Measurements from ENCODE around the gene ADAP2. TPM values are rescaled to one million over a fixed set of nuclear protein-coding genes. Genes with fewer than 3 reads are reported as not detected.

ADAP2 gene
- total and polyA plus RNA-seq, 2 experiments from 2014 or later = 0.94 TPM

DNA sequence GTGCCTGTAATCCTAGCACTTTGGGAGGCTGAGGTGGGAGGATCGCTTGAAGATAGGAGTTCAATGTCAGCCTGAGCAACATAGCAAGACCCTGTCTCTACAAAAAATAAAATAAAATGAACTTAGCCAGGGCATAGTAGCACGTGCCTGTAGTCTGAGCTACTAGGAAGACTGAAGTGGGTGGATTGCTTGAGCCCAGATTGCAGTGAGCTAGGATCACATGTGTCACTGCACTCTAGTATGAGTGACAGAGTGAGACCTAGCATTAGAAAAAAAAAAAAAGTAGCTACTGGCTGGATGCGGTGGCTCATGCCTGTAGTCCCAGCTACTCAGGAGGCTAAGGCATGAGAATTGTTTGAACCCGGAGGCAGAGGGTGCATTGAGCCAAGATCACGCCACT is 6.0 kb downstream of the ADAP2 start:
- no peaks in the 10 kb centered on the region for H3K4me1 ChIP-seq (ENCODE audit: insufficient read depth)
- H3K27ac ChIP-seq (ENCODE audit: low read depth) = no peak overlapping the region
- Mint-ChIP-seq H3K27me3 (ENCODE audit: insufficient read depth, low read depth, poor library complexity) (peaks cover 27% of the 10 kb centered on the region), H3K4me1 (0 out of 3 replicates have a peak, but pooled peaks cover 2% of the 10 kb centered on the region), H3K27ac (no peak overlapping the region), H3K9me3 (no peaks in the 10 kb centered on the region), H3K4me3 (no peak overlapping the region), H3K36me3 (ENCODE audit: low read depth) (no peaks in the 10 kb centered on the region)
- H3K4me3 ChIP-seq = no peak overlapping the region
- ATAC-seq (no peak), DNase-seq (ENCODE audit: low spot score) (no peak)
- H3K27me3 ChIP-seq (ENCODE audit: insufficient read depth) = peaks cover 21% of the 10 kb centered on the region
- H3F3A ChIP-seq (replicated peaks; ENCODE audit: low read depth) = no peaks in the 10 kb centered on the region
- no peaks in the 10 kb centered on the region for H4K20me1 ChIP-seq (replicated peaks; ENCODE audit: insufficient read depth)
- H3K4me2 ChIP-seq = no peak overlapping the region
- H3K36me3 ChIP-seq (ENCODE audit: insufficient read depth) = no peaks in the 10 kb centered on the region
- no peaks in the 10 kb centered on the region for H3K79me2 ChIP-seq (replicated peaks; ENCODE audit: insufficient read depth)
- 0 out of 2 replicates have a peak, but pooled peaks cover 2% of the 10 kb centered on the region for H3K9me2 ChIP-seq (ENCODE audit: insufficient read depth)
- H2AFZ ChIP-seq = no peak overlapping the region
- TF ChIP-seq, protein P1, sequence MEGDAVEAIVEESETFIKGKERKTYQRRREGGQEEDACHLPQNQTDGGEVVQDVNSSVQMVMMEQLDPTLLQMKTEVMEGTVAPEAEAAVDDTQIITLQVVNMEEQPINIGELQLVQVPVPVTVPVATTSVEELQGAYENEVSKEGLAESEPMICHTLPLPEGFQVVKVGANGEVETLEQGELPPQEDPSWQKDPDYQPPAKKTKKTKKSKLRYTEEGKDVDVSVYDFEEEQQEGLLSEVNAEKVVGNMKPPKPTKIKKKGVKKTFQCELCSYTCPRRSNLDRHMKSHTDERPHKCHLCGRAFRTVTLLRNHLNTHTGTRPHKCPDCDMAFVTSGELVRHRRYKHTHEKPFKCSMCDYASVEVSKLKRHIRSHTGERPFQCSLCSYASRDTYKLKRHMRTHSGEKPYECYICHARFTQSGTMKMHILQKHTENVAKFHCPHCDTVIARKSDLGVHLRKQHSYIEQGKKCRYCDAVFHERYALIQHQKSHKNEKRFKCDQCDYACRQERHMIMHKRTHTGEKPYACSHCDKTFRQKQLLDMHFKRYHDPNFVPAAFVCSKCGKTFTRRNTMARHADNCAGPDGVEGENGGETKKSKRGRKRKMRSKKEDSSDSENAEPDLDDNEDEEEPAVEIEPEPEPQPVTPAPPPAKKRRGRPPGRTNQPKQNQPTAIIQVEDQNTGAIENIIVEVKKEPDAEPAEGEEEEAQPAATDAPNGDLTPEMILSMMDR (conservative IDR thresholded peaks at IDR 0.05; ENCODE audit: low read depth in 2 of 2) = no peak
- no peak for TF ChIP-seq CREB1 (CRISPR knock-in tag; IDR thresholded peaks at IDR 0.05; ENCODE audit: low read depth)
- TF ChIP-seq, protein P2, sequence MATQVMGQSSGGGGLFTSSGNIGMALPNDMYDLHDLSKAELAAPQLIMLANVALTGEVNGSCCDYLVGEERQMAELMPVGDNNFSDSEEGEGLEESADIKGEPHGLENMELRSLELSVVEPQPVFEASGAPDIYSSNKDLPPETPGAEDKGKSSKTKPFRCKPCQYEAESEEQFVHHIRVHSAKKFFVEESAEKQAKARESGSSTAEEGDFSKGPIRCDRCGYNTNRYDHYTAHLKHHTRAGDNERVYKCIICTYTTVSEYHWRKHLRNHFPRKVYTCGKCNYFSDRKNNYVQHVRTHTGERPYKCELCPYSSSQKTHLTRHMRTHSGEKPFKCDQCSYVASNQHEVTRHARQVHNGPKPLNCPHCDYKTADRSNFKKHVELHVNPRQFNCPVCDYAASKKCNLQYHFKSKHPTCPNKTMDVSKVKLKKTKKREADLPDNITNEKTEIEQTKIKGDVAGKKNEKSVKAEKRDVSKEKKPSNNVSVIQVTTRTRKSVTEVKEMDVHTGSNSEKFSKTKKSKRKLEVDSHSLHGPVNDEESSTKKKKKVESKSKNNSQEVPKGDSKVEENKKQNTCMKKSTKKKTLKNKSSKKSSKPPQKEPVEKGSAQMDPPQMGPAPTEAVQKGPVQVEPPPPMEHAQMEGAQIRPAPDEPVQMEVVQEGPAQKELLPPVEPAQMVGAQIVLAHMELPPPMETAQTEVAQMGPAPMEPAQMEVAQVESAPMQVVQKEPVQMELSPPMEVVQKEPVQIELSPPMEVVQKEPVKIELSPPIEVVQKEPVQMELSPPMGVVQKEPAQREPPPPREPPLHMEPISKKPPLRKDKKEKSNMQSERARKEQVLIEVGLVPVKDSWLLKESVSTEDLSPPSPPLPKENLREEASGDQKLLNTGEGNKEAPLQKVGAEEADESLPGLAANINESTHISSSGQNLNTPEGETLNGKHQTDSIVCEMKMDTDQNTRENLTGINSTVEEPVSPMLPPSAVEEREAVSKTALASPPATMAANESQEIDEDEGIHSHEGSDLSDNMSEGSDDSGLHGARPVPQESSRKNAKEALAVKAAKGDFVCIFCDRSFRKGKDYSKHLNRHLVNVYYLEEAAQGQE (IDR thresholded peaks at IDR 0.05; ENCODE audit: unreplicated experiment) = no peak
- TF ChIP-seq, protein P3, sequence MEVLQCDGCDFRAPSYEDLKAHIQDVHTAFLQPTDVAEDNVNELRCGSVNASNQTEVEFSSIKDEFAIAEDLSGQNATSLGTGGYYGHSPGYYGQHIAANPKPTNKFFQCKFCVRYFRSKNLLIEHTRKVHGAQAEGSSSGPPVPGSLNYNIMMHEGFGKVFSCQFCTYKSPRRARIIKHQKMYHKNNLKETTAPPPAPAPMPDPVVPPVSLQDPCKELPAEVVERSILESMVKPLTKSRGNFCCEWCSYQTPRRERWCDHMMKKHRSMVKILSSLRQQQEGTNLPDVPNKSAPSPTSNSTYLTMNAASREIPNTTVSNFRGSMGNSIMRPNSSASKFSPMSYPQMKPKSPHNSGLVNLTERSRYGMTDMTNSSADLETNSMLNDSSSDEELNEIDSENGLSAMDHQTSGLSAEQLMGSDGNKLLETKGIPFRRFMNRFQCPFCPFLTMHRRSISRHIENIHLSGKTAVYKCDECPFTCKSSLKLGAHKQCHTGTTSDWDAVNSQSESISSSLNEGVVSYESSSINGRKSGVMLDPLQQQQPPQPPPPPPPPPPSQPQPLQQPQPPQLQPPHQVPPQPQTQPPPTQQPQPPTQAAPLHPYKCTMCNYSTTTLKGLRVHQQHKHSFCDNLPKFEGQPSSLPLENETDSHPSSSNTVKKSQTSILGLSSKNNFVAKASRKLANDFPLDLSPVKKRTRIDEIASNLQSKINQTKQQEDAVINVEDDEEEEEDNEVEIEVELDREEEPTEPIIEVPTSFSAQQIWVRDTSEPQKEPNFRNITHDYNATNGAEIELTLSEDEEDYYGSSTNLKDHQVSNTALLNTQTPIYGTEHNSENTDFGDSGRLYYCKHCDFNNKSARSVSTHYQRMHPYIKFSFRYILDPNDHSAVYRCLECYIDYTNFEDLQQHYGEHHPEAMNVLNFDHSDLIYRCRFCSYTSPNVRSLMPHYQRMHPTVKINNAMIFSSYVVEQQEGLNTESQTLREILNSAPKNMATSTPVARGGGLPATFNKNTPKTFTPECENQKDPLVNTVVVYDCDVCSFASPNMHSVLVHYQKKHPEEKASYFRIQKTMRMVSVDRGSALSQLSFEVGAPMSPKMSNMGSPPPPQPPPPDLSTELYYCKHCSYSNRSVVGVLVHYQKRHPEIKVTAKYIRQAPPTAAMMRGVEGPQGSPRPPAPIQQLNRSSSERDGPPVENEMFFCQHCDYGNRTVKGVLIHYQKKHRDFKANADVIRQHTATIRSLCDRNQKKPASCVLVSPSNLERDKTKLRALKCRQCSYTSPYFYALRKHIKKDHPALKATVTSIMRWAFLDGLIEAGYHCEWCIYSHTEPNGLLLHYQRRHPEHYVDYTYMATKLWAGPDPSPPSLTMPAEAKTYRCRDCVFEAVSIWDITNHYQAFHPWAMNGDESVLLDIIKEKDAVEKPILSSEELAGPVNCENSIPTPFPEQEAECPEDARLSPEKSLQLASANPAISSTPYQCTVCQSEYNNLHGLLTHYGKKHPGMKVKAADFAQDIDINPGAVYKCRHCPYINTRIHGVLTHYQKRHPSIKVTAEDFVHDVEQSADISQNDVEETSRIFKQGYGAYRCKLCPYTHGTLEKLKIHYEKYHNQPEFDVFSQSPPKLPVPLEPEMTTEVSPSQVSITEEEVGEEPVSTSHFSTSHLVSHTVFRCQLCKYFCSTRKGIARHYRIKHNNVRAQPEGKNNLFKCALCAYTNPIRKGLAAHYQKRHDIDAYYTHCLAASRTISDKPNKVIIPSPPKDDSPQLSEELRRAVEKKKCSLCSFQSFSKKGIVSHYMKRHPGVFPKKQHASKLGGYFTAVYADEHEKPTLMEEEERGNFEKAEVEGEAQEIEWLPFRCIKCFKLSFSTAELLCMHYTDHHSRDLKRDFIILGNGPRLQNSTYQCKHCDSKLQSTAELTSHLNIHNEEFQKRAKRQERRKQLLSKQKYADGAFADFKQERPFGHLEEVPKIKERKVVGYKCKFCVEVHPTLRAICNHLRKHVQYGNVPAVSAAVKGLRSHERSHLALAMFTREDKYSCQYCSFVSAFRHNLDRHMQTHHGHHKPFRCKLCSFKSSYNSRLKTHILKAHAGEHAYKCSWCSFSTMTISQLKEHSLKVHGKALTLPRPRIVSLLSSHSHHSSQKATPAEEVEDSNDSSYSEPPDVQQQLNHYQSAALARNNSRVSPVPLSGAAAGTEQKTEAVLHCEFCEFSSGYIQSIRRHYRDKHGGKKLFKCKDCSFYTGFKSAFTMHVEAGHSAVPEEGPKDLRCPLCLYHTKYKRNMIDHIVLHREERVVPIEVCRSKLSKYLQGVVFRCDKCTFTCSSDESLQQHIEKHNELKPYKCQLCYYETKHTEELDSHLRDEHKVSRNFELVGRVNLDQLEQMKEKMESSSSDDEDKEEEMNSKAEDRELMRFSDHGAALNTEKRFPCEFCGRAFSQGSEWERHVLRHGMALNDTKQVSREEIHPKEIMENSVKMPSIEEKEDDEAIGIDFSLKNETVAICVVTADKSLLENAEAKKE (CRISPR knock-in tag; IDR thresholded peaks at IDR 0.05) = no peak
- TF ChIP-seq STAT1 (IDR thresholded peaks at IDR 0.05; ENCODE audit: unreplicated experiment) = no peak
- no peak for TF ChIP-seq ZNF331 (CRISPR knock-in tag; IDR thresholded peaks at IDR 0.05; ENCODE audit: low read depth)
- TF ChIP-seq POLR2AphosphoS5 (IDR thresholded peaks at IDR 0.05; ENCODE audit: low read depth) = no peak
- TF ChIP-seq JUNB (IDR thresholded peaks at IDR 0.05; ENCODE audit: unreplicated experiment) = no peak
- TF ChIP-seq, protein P4, sequence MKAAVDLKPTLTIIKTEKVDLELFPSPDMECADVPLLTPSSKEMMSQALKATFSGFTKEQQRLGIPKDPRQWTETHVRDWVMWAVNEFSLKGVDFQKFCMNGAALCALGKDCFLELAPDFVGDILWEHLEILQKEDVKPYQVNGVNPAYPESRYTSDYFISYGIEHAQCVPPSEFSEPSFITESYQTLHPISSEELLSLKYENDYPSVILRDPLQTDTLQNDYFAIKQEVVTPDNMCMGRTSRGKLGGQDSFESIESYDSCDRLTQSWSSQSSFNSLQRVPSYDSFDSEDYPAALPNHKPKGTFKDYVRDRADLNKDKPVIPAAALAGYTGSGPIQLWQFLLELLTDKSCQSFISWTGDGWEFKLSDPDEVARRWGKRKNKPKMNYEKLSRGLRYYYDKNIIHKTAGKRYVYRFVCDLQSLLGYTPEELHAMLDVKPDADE (IDR thresholded peaks at IDR 0.05) = no peak
- TF ChIP-seq EZH2phosphoT487 (IDR thresholded peaks at IDR 0.05; ENCODE audit: unreplicated experiment) = no peak
- no peak for TF ChIP-seq ZNF114 (CRISPR knock-in tag; IDR thresholded peaks at IDR 0.05)
- no peak for TF ChIP-seq NANOG (IDR thresholded peaks at IDR 0.05; ENCODE audit: borderline replicate concordance)
- TF ChIP-seq EZH2 (IDR thresholded peaks at IDR 0.05; ENCODE audit: low read depth, unreplicated experiment) = no peak

Measured in GM23338 (cell line).